Liver (tissue), 10 donors: ENCODE results near the gene ZFYVE26. TPM values are rescaled to one million over a fixed set of nuclear protein-coding genes. Genes with fewer than 3 reads are reported as not detected.

Experiments
- DNase-seq: peaks from one replicate; pipeline ENCODE4 v3.0.0-alpha.2; 2017; ENCODE audit warnings: low spot score
- H3K27ac ChIP-seq, 2 donors: one replicate each; pipeline ENCODE4 v1.7.0; 2013; ENCODE audit warnings: inconsistent platforms in 2 of 2, low read length in 2 of 2, control low read depth in 1 of 2, low read depth in 1 of 2, mild to moderate bottlenecking in 1 of 2
- H3K27me3 ChIP-seq, 4 donors: one replicate each; pipeline versions ENCODE4 v1.6.1 to v1.7.0; 2013; ENCODE audit warnings: low read length in 3 of 4, inconsistent platforms in 1 of 4, mild to moderate bottlenecking in 1 of 4, moderate library complexity in 1 of 4; ENCODE audit not compliant: control insufficient read depth in 4 of 4, insufficient read depth in 4 of 4
- H3K36me3 ChIP-seq, 4 donors: one replicate each; pipeline versions ENCODE4 v1.6.1 to v1.7.0; 2013; ENCODE audit warnings: low read length in 3 of 4, mild to moderate bottlenecking in 3 of 4, low read depth in 1 of 4, moderate library complexity in 1 of 4; ENCODE audit not compliant: control insufficient read depth in 4 of 4, insufficient read depth in 3 of 4
- H3K4me1 ChIP-seq, 4 donors: one replicate each; pipeline versions ENCODE4 v1.6.1 to v1.7.0; 2013; ENCODE audit warnings: low read length in 3 of 4, mild to moderate bottlenecking in 3 of 4, moderate library complexity in 1 of 4; ENCODE audit not compliant: control insufficient read depth in 4 of 4, insufficient read depth in 4 of 4
- H3K4me3 ChIP-seq, 3 donors: one replicate each; pipeline versions ENCODE4 v1.6.1 to v1.7.0; 2013; ENCODE audit warnings: low read length in 3 of 3, control low read depth in 1 of 3, low read depth in 1 of 3, mild to moderate bottlenecking in 1 of 3
- H3K9ac ChIP-seq, 2 donors: one replicate each; pipeline ENCODE4 v1.7.0; 2013; ENCODE audit warnings: low read length in 2 of 2, mild to moderate bottlenecking in 2 of 2, moderate library complexity in 2 of 2, control low read depth in 1 of 2, low read depth in 1 of 2
- H3K9me3 ChIP-seq, 4 donors: one replicate each; pipeline versions ENCODE4 v1.6.1 to v1.7.0; 2013; ENCODE audit warnings: low read length in 3 of 4; ENCODE audit not compliant: control insufficient read depth in 4 of 4
- ATF3 ChIP-seq: IDR thresholded peaks from 2 replicates; pipeline ENCODE4 v1.6.1; 2016; ENCODE audit warnings: antibody characterized with exemption
- CTCF ChIP-seq: fragments of 150-350 bp; IDR thresholded peaks from 2 replicates; pipeline ENCODE4 v1.5.1; 2017; ENCODE audit warnings: improper control_type of control experiment, low read depth, low read length; ENCODE audit not compliant: missing input control
- EGR1 ChIP-seq, 2 donors: IDR thresholded peaks; 2 replicates each; pipeline ENCODE4 v1.6.1; 2016 to 2018; ENCODE audit warnings: antibody characterized with exemption in 2 of 2, low read depth in 2 of 2
- FOXA1 ChIP-seq: IDR thresholded peaks from 2 replicates; pipeline ENCODE4 v1.6.1; 2016; ENCODE audit warnings: antibody characterized with exemption
- FOXA2 ChIP-seq: IDR thresholded peaks from 2 replicates; pipeline ENCODE4 v1.6.1; 2016; ENCODE audit warnings: antibody characterized with exemption
- GABPA ChIP-seq, 2 donors: IDR thresholded peaks in 1 of 2; conservative IDR thresholded peaks in 1 of 2; 2 replicates each; pipeline ENCODE4 v1.6.1; 2016; ENCODE audit warnings: antibody characterized with exemption in 2 of 2, mild to moderate bottlenecking in 1 of 2, moderate library complexity in 1 of 2
- HNF4A ChIP-seq, 2 donors: conservative IDR thresholded peaks; 2 replicates each; pipeline ENCODE4 v1.6.1; 2016; ENCODE audit warnings: antibody characterized with exemption in 2 of 2, mild to moderate bottlenecking in 2 of 2
- HNF4G ChIP-seq: IDR thresholded peaks from 2 replicates; pipeline ENCODE4 v1.6.1; 2016; ENCODE audit warnings: antibody characterized with exemption
- JUND ChIP-seq, 2 donors: IDR thresholded peaks; 2 replicates each; pipeline ENCODE4 v1.6.1; 2016; ENCODE audit warnings: antibody characterized with exemption in 2 of 2
- MAX ChIP-seq: IDR thresholded peaks from 2 replicates; pipeline ENCODE4 v1.6.1; 2016; ENCODE audit warnings: antibody characterized with exemption
- NR2F2 ChIP-seq: IDR thresholded peaks from 2 replicates; pipeline ENCODE4 v1.6.1; 2016; ENCODE audit warnings: antibody characterized with exemption
- RAD21 ChIP-seq, 2 donors: IDR thresholded peaks; 2 replicates each; pipeline ENCODE4 v1.6.1; 2016; ENCODE audit warnings: antibody characterized with exemption in 2 of 2, mild to moderate bottlenecking in 2 of 2
- REST ChIP-seq: IDR thresholded peaks from 2 replicates; pipeline ENCODE4 v1.6.1; 2016; ENCODE audit warnings: antibody characterized with exemption, mild to moderate bottlenecking
- RXRA ChIP-seq, 2 donors: IDR thresholded peaks; 2 replicates each; pipeline ENCODE4 v1.6.1; 2017 to 2018; ENCODE audit warnings: antibody characterized with exemption in 2 of 2, mild to moderate bottlenecking in 1 of 2
- SP1 ChIP-seq: IDR thresholded peaks from 2 replicates; pipeline ENCODE4 v1.6.1; 2018; ENCODE audit warnings: antibody characterized with exemption, mild to moderate bottlenecking
- TAF1 ChIP-seq: conservative IDR thresholded peaks from 2 replicates; pipeline ENCODE4 v1.6.1; 2016; ENCODE audit warnings: antibody characterized with exemption, mild to moderate bottlenecking
- YY1 ChIP-seq: IDR thresholded peaks from 2 replicates; pipeline ENCODE4 v1.6.1; 2016; ENCODE audit warnings: antibody characterized with exemption, mild to moderate bottlenecking
- ZBTB33 ChIP-seq: IDR thresholded peaks from 2 replicates; pipeline ENCODE4 v1.6.1; 2016; ENCODE audit warnings: antibody characterized with exemption
- WGBS: extraction: QIAGEN DNeasy Blood & Tissue Kit; methylation state at CpG from one replicate; pipeline ENCODE4 v1.1.7; 2013; 5-methylcytosine and 5-hydroxymethylcytosine counted together
- polyA plus RNA-seq, 2 donors: library from polyadenylated mRNA; stranded (reverse) in 1 of 2; unstranded in 1 of 2; fragments of 200-250 nt in 1 of 2; fragments of >200 nt in 1 of 2; fragmentation: Nextera tagmentation in 1 of 2; extraction: Ambion mirVana in 1 of 2; gene quantifications; one replicate each; pipeline versions ENCODE4 v1.2.1 to v1.2.3, GENCODE V29; 2013 to 2015
- small RNA-seq: library from RNA; depleted of rRNA; stranded (forward); fragments of <200 nt; gene quantifications from one replicate; pipeline ENCODE3, GENCODE V24; 2014
- total RNA-seq, 2 donors: library from RNA; depleted of rRNA; stranded (reverse); fragments of >200 nt; gene quantifications; one replicate each; pipeline ENCODE4 v1.2.3, GENCODE V29; 2014
- donor health status: healthy.
- donor health status: healthy.
- donor health status: healthy.
- donor health status: healthy.
- donor health status: healthy.

The ZFYVE26 gene
- total and polyA plus RNA-seq, 4 donors = 2.4 to 17.2 (median 7.7) TPM

- no peaks in the 10 kb centered on the region for H3K27me3 ChIP-seq
- H3K4me3 ChIP-seq = no peak overlapping the region
- DNase-seq = no peak
- whole genome bisulfite sequencing = 81% methylated on average over 4 of the region's 4 CpGs
- H3K4me1 ChIP-seq = peaks cover 0 to 34% (median 4%) of the 10 kb centered on the region in 4 donors
- no peaks in the 10 kb centered on the region for H3K9me3 ChIP-seq
- no peak for TF ChIP-seq RXRA (IDR thresholded peaks at IDR 0.05)
- TF ChIP-seq EGR1 (IDR thresholded peaks at IDR 0.05; ENCODE audit: low read depth in 2 of 2) = no peak
- no peak for TF ChIP-seq SP1
- no peak for TF ChIP-seq FOXA2
- TF ChIP-seq HNF4G = no peak
- TF ChIP-seq FOXA1 = no peak
- TF ChIP-seq TAF1 = no peak
- TF ChIP-seq HNF4A (conservative IDR thresholded peaks at IDR 0.05) = no peak
- no peak for TF ChIP-seq ATF3
- no peak for TF ChIP-seq ZBTB33
- no peak for TF ChIP-seq REST
- no peak for TF ChIP-seq YY1
- TF ChIP-seq CTCF = no peak
- TF ChIP-seq NR2F2 = no peak
- TF ChIP-seq MAX = no peak
- no peak for TF ChIP-seq JUND (IDR thresholded peaks at IDR 0.05)
- TF ChIP-seq GABPA (IDR thresholded peaks at IDR 0.05 in 1 of 2, conservative IDR thresholded peaks at IDR 0.05 in 1 of 2) = no peak
- TF ChIP-seq RAD21 (IDR thresholded peaks at IDR 0.05) = no peak
- H3K36me3 ChIP-seq = peaks cover 0 to 5% (median under 1%) of the 10 kb centered on the region in 4 donors
- no peak overlapping the region for H3K9ac ChIP-seq
- H3K27ac ChIP-seq = no peak overlapping the region
Observed at GRCh38 chr14:67697006-67697405, 119.4 kb downstream of the ZFYVE26 start.

Small RNAs within 50 kb of the gene (small RNA-seq; reads per million reads assigned to genes)
- not detected for gene AL049779.3
- not detected for gene RN7SL369P

Other genes with a start within 250 kb of the ZFYVE26 start
- gene PIGH, start 216.3 kb downstream of the ZFYVE26 start, total RNA-seq = 10 to 100 TPM; 22.9 to 36.1 TPM
- gene PIGH, start 216.3 kb downstream of the ZFYVE26 start, polyA plus RNA-seq = 10 to 100 TPM; 14.2 to 20.5 TPM
- 1 to 10 TPM in 1 of 2 donors, under 1 TPM in 1; 0.08 to 3.1 TPM for gene ARG2, start 196.7 kb downstream of the ZFYVE26 start, total RNA-seq
- under 1 TPM; 0.58 to 0.61 TPM for gene ARG2, start 196.7 kb downstream of the ZFYVE26 start, polyA plus RNA-seq
- 10 to 100 TPM; 26.5 to 28.0 TPM for gene VTI1B, start 142.0 kb downstream of the ZFYVE26 start, total RNA-seq
- 10 to 100 TPM; 29.8 to 76.3 TPM for gene VTI1B, start 142.0 kb downstream of the ZFYVE26 start, polyA plus RNA-seq
- gene RDH11, start 120.8 kb downstream of the ZFYVE26 start, total RNA-seq = 100 to 1,000 TPM; 173 to 174 TPM
- 100 to 1,000 TPM in 1 of 2 donors, 10 to 100 TPM in 1; 99.7 to 102 TPM for gene RDH11, start 120.8 kb downstream of the ZFYVE26 start, polyA plus RNA-seq
- 1 to 10 TPM in 1 of 2 donors, under 1 TPM in 1; 0.09 to 1.1 TPM for gene RDH12, start 114.7 kb downstream of the ZFYVE26 start, total RNA-seq
- 1 to 10 TPM in 1 of 2 donors, under 1 TPM in 1; 0.74 to 3.4 TPM for gene RDH12, start 114.7 kb downstream of the ZFYVE26 start, polyA plus RNA-seq
- gene RAD51B, start 3.2 kb upstream of the ZFYVE26 start, total RNA-seq = 10 to 100 TPM in 1 of 2 donors, 1 to 10 TPM in 1; 3.3 to 12.9 TPM
- 1 to 10 TPM in 1 of 2 donors, under 1 TPM in 1; 0.81 to 1.6 TPM for gene RAD51B, start 3.2 kb upstream of the ZFYVE26 start, polyA plus RNA-seq